Measurements from ENCODE around the gene C11orf65.
"Not testable (repeated sequence)": the region's sequence is repeated elsewhere in the genome, so short reads cannot be mapped to it uniquely, and the experiment has no call there.

Gene C11orf65

GRCh38 chr11:108398439-108398838, 68.9 kb downstream of the C11orf65 start:
- TF ChIP-seq CTCF (conservative IDR thresholded peaks at IDR 0.05; ENCODE audit: low read depth, low read length): no peak
- no peak for DNase-seq (ENCODE audit: low read depth)
- no peak overlapping the region for H3K4me3 ChIP-seq (ENCODE audit: low read length)

- not testable (repeated sequence) for H3K4me3 ChIP-seq (ENCODE audit: low read length); DNase-seq (ENCODE audit: low read depth)
Observed at GRCh38 chr11:108396672-108397071, 70.7 kb downstream of the C11orf65 start.

- DNase-seq (ENCODE audit: low read depth): no peak
- TF ChIP-seq CTCF (conservative IDR thresholded peaks at IDR 0.05; ENCODE audit: low read depth, low read length): no peak
- no peak overlapping the region for H3K4me3 ChIP-seq (ENCODE audit: low read length)
Observed at GRCh38 chr11:108394744-108395284, 72.5 kb downstream of the C11orf65 start.

GRCh38 chr11:108393046-108393445, 74.3 kb downstream of the C11orf65 start:
- TF ChIP-seq CTCF (conservative IDR thresholded peaks at IDR 0.05; ENCODE audit: low read depth, low read length): no peak
- DNase-seq (ENCODE audit: low read depth): no peak
- no peak overlapping the region for H3K4me3 ChIP-seq (ENCODE audit: low read length)

- no peak for TF ChIP-seq CTCF (conservative IDR thresholded peaks at IDR 0.05; ENCODE audit: low read depth, low read length)
- no peak for DNase-seq (ENCODE audit: low read depth)
- no peak overlapping the region for H3K4me3 ChIP-seq (ENCODE audit: low read length)
Observed at GRCh38 chr11:108392353-108392752, 75.0 kb downstream of the C11orf65 start.

GRCh38 chr11:108388576-108388975, 78.8 kb downstream of the C11orf65 start:
- H3K4me3 ChIP-seq (ENCODE audit: low read length): no peak overlapping the region
- DNase-seq (ENCODE audit: low read depth): no peak
- TF ChIP-seq CTCF (conservative IDR thresholded peaks at IDR 0.05; ENCODE audit: low read depth, low read length): no peak

GRCh38 chr11:108373505-108373904, 93.8 kb downstream of the C11orf65 start:
- H3K4me3 ChIP-seq (ENCODE audit: low read length); DNase-seq (ENCODE audit: low read depth): not testable (repeated sequence)

- no peak overlapping the region for H3K4me3 ChIP-seq (ENCODE audit: low read length)
- TF ChIP-seq CTCF (conservative IDR thresholded peaks at IDR 0.05; ENCODE audit: low read depth, low read length): no peak
- DNase-seq (ENCODE audit: low read depth): no peak
Observed at GRCh38 chr11:108370990-108371389, 96.3 kb downstream of the C11orf65 start.
